NCI-H2196 treated with DMSO at 0.1 percent for 48 hours (cell line): ENCODE data around the gene LIMCH1.
"Not testable (repeated sequence)": the region's sequence is repeated elsewhere in the genome, so short reads cannot be mapped to it uniquely, and the experiment has no call there.

Experiments
- DNase-seq: peaks from one replicate; lab custom pipeline; 2025; ENCODE audit not compliant: unreplicated experiment; lab: John Stamatoyannopoulos, UW

The LIMCH1 gene

DNA sequence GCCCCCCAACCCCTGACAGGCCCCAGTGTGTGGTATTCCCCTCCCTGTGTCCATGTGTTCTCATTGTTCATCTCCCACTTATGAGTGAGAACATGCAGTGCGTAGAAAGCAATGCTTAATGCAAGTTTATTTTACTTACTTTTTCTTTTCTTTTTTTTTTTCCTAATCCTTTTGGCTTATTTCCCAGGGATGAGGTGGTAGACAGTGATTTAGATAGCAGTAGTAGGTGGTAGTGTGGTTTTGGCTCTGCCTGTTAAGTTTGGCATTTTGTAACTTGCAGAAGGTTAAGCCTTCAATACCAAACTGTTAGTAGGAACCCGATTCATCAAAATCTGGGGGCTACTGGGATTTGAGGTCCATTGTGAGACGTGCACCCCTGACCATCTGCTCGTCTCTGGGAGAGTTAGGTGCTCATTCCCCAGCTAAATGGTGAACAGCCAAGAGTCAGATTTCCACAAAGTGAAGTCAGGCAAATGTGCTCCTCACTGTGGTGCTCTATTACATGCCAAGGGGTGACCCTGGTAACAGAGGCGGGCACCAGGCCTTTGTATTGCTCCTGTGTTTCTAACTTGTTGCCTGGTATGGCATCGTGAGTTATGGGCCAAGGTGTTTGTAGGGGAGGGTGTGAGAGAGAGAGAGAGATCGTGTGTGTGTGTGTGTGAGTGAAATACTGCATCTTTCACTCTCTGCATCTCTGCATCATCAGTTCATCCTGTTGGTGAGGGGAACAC lies 140.3 kb downstream of the LIMCH1 start:
- DNase-seq = no peak

DNA sequence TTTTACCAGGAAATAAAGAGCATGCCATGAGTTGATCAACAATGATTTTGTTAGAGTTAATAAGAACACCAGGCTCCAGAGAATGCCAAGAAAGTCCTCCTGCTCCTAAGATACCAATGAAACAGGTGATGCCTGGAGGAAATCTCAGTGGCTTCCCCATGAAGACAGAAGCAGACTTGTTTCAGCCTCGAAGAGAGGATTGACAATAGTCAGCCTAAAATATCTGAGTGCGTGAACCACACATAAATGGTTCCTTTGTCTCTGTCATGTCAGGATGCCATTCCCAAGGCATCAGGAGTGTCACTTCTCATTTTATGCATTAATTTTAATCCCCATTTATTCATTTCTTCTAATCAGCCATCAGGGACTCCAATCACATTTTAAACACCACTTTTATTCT lies 141.0 kb downstream of the LIMCH1 start:
- DNase-seq = no peak

DNA sequence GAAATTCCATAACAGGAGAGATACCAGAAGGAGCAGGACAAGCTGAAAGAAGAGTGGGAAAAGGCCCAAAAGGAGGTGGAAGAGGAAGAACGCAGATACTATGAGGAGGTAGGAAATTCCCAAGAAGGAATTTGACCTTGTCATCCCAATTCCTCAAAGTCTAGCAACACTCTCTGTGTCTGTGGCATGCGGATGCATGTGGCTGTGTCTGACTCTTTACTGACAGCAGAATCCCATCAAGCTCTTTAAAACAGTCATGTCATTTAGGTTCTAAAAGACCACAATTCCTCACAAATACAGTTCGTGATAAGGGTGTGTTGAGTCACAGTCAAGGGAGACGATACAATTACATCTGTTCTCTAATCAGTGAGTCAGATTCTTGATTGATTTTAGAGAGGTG lies 142.0 kb downstream of the LIMCH1 start:
- no peak for DNase-seq

DNA sequence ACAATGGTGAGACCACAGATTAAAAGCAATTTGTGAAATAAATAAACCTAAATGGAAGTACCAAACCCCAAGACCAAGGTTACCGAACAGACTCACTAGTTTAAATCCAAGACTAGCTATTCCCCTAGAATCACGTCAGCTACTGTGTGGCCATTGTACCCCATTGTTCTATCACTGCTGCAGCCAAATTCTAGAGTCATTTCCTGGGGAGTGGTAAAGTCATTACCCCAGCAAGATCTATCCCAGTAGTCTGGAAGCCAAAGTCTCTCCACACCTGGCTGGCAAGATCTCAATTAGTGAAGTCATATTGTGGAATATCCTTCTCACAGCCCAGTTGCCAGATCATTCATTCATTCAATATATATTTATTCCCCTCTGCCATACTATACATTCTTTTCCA lies 143.1 kb downstream of the LIMCH1 start:
- no peak for DNase-seq

DNA sequence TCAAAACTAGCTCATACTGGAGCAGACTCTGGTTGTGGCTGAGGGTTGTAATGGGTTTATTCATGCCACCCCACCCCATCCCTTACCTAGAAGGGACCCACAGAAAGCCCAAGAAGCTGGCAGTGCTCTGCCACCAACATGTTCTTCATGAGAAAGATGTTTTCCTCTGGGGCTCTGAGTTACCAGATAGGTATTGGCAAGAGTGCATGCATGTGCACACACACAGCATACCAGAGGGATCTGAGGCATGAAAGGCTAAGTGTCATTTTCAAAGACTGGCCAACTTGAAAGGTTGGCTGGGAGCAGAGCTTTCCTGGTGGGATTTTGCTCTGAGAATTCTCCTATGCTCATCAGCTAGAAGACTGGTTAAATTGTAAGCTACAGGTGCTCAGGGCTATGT lies 145.4 kb downstream of the LIMCH1 start:
- no peak for DNase-seq

DNA sequence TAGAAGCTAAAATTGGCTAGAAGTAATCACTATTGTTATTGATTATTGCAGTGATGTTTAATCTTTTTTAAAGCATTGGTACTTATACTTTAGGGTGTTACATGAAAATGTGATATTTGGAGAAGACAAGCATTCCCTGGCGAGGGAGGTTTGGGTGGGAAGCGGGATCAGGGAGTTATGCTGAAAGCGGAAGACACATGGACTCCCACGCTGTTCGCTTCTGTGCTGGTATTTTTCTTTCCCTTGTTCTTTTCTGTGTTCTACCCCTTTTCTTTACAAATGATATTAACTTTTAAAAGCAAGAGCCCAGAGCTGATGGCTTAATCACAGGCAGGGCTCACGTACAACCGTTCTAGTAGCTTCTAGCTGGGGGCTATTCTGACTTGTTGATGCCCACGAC lies 148.9 kb downstream of the LIMCH1 start:
- no peak for DNase-seq

DNA sequence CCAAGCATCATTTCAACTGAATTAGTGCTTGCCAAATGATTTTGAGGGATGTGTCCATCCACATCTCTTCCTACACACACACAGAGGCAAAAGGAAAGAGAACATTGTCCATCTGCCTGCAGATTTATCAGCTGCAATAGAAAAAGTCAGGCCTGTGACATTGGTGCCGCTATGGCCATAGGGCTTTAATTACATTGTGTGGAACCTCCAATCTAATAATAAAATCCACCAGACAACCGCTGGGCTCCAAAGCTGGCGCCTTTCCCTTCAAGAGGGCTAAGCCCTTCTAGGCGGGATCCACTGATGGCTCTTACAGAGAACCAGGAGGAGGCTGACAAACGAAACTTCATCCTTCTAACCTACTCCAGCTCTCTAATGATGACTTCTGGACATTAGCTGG lies 150.0 kb downstream of the LIMCH1 start:
- DNase-seq = no peak

DNA sequence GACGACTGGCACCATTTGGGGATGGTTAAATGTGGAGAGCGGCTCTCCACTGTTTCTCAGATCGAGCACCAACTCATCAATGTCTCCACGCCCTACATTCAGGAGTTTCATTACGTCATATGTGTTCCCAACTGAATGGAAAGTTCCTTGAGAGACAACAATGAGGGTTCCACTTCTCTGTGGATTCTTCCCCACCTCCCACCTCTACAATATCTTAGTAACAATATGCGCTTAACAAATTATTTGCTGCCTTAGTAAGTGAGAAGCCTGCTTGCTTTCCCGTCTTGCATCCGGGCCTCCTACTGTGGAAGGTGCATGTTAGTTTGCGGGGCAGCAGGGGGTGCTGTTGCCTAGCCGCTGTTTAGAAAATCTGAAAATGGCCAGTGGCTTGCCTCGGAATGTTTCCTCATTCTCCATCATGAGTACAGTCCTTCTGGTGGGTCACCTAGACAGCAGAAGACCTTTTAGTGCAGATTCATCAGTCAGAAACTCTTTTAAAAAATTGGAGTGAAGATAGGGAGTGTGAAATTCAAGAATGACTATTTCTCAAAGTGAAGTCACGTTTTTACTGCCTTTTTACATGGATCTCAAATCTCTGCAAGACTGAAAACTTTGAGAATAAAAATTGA lies 154.9 kb downstream of the LIMCH1 start:
- peak; percentile 37 for DNase-seq

DNA sequence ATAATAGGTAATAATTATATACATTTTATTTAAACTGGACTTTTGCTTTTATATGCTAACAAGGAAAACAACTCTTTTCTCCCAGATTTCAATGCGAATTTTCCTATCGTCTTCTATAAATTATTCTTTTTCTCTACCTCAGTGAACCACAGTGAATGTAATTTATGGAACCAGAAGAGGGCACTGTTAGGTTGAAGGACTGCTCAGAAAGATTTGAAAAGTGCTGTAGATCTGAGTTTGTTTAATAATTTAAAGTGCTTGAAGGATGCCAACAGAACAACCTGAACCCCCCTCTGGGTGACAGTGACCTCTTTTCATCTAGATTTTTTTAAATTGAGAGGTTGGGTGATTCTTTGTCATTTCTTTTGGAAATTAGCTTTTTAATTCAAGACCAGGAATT lies 155.7 kb downstream of the LIMCH1 start:
- peak; percentile 10 for DNase-seq

DNA sequence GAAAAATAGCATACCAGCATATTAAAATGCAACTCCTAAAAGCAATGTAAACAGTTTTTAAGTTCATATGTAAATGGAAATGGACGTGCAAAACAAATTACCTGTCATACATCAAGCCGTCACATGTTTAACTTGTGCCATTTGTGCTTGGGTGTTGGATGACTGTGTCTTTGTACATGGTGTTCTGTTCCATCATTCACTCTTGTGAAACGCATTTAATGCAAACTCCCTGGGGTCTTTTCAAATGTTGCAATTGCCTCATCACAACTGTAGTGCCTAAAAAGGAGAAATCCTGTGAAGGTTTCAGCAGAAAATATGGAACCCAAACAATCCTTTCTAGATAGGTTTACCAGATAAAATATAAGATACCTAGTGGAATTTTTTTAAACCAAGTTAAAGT lies 158.2 kb downstream of the LIMCH1 start:
- no peak for DNase-seq

DNA sequence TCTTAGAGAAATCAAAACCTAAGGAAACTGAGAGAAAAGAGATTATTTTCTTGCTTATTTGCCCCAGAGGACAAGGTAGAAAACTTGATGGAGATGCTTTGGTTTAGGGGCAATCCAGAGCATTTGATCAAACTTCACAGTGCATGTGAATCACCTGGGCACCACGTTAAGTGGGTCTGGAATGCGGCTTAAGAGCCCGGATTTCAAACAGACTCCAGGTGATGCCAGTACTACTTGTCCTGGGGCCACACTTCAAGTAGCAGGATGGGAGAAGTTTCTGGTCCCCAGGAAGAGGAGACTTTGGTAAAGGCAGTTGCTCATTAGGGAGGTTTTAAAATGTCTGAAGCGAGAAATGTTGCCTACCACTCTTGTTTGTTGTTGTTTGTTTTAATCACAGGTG lies 158.8 kb downstream of the LIMCH1 start:
- no peak for DNase-seq

DNA sequence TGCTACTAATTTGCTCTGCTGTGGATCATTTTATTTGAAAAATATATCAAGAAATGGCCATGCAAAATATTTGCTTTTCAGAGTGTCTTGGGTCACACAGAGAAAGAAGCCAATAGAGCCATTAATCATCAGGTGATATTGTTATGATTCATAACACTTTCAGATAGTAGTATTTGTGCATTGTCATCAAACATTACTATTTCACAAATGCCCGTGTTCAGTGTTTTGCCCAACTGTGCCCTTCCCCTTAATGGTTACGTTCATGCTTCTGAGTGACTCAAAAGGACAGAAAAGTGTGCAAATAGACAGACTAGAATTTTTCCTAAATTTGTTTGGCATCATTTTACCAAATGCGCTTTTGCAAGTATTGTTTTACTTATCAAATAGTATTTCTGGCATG lies 164.0 kb downstream of the LIMCH1 start:
- no peak for DNase-seq

DNA sequence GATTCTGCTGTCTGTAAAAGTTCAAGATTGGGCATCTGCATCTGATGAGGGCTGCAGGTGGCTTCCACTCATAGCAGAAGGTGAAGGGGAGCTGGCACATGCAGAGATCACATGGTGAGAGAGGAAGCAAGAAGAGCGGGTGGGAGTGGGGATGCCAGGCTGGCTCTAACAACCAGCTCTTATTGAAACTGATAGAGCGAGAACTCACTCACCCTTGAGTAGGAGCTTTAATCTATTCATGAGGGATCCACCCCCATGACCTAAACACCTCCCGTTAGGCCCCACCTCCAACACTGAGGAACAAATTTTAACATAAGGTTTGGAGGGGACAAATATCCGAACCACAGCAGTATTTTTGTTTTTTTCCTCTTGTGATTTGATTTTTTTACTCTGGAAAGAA lies 164.8 kb downstream of the LIMCH1 start:
- DNase-seq = no peak

DNA sequence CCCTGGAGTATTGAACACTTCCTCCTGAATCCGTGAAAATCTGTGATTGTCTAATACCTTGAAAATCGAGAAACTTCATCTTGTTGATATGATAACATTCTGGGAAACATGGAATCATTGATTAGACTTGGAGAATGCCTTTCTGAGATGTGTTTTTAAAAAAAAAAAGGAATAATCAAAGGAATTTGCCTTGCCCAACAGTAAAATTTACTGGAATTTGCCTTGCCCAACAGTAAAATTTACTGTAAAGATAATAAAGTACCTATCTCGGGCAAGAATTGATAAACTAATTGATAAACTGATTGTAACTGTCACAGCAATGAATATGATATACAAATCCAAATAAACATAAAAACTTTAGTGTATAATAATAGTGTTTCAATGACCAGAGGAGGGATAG lies 165.8 kb downstream of the LIMCH1 start:
- DNase-seq = no peak

DNA sequence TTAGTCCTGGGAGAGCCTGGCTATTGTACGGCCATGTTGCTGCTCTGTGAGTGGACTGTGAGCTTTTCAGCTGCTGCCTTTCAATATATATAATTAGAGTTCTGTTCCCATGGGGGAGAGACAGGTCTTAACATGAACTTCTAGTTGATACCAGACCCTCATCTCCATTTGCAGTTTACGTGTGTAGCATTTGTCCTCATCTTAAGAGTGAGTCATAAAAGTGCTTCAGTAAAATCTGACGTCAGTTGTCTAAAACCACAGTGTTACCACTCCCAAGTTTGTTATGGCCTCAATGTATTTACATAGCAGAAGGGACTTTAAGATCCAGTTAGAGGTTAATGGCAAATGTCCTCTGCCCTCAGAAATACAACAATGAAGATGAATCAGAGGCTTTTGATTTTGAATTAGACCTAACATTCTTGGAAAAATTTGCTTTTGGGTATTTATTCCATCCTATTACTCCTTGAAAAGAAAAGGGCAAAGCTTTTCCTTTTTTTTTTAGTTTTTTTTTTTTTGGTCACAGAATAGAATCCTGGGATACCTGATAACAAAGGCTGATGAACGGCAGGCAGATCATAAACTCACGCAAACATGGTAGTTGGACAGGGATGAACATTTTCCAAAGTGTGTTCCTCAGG lies 172.0 kb downstream of the LIMCH1 start:
- no peak for DNase-seq

DNA sequence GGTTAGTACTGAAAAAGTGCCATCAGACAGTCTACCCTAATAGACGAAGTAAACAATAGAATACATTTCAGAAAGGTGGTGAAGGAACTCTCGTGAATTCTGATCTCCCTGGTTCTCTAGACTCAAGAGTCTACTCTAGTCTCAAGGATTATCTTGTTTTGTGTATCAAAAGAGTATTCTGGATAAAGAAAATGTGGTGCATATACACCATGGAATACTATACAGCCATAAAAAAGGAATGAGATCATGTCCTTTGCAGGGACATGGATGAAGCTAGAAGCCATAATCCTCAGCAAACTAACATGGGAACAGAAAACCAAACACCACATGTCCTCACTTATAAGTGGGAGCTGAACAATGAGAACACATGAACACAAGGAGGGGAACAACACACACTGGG lies 173.7 kb downstream of the LIMCH1 start:
- DNase-seq = not testable (repeated sequence)

DNA sequence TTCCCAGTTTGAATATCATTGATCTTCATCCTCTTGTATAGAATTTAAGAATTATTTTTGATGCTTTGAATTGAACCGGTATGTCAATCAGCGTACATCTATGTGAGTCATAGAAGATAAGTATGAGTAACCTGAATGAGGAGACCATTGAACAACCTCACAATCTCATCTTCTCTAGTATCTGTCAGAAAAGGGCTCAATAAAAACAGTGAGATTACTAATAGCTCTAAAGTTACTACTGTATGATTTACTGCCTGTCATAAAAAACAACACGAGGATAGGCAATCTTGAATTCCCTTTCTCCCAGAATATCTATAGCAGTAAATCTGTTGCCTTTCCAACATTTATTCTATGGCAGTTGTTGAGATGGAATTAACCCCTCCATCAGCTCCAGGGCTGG lies 174.5 kb downstream of the LIMCH1 start:
- no peak for DNase-seq

DNA sequence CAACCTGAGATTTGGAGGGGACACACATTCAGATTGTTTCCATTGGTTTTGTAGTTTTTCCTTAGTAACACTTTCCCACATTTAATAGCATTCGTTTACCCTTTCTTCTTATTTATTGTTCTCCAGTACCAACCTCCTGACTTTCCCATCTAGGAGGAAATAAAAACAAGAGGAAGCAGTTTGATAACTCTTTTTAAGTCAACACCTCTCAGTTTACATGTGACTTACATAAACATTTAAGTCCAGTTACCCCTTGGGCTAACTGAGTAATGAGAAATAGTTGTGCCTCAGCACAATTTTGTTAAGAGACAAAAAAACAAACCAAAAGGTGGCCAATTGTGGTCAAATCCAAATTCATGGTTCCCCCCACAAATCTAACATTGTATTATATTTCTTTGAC lies 175.8 kb downstream of the LIMCH1 start:
- DNase-seq = no peak

DNA sequence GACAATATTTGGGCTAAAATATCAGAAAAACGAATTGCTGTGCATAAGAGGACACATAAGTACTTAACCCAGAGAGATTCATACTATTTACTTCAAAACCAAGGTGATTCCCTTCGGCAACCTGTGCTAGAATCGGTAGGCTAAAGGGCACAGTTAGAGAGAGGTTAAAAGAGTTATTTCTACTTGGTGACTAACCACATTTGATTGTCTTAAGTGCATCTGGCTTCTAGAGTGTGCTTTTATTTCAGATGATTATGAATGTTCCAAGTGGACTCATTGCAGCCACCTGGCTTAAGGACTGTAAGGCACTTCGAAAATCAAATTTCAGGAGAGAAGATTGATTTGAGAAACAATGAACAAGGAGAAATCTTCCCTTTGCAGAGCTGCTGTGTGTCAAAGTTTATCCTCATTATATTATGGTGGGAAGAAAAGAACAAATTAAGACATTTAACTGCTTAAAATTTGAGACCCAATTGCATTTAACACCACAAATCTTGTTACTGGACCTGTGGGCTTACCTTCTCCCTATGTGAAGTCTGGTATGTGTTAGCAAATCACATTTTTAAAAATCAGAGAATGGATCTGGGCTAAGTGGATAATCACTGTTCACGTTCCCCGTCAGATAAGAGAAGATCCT lies 176.5 kb downstream of the LIMCH1 start:
- DNase-seq = no peak

DNA sequence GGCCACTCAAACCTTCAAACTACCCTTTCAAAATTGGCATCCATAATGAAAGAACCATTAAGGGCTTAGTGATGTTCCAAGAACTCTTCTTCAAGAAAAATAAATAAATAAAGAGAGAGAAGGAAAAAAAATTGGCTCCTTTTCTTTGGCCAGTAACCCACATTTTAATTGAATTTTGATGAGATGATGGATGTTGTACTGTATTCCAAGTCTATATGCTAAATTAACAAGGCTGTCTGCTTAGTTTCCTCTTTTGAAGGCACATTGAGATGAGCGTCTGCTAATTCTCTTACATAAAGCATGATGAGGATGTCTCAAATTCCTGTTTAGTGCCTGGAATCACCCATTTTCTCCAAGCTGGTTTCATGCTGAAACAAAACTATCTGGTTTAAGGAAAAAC lies 177.2 kb downstream of the LIMCH1 start:
- no peak for DNase-seq

DNA sequence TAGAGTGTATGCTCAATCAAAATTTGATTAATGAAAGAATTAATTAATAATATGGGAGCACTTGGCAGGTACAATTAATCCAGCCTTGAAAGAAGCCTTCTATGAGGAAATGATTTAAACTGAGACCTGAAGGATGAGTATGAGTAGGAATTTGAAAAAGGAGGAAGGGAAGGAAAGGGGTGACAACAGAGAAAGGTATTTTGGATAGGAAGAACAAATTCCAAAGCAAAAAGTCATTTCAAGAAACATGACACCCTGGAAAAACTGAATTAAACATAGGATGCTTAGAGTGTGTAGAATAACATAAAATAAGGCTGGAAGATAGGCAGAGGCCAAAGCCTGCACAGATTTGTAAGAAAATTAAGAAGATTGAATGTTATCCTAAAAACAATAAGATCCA lies 180.9 kb downstream of the LIMCH1 start:
- no peak for DNase-seq

DNA sequence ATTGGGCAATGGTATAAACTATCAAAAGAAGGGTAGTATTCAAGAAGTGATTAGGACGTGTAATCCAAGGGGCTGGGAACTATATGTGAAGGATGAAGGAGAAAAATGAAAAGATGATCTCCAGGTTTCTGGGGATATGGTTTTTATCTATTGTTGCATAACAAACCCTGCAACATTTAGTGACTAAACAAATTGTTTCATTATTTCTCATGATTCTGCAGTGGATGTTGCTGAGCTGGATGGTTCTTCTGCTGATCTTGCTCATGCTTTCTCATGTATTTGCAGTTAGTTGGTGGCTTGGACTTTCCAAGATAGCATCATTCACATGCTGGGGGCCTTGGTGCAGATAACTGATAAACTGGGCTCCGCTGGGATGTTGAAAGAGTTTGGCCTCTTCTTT lies 181.5 kb downstream of the LIMCH1 start:
- no peak for DNase-seq
